GM20000 (cell line): ENCODE measurements around the gene IQCM.

Experiments
- DNase-seq: peaks from one replicate; pipeline ENCODE4 v3.0.0; 2012; ENCODE audit warnings: low spot score
- CTCF ChIP-seq: IDR thresholded peaks from 2 replicates; pipeline ENCODE4 v1.5.1; 2012; ENCODE audit warnings: mild to moderate bottlenecking, control low read depth; ENCODE audit errors: extremely low read depth, missing control alignments

IQCM gene

DNA sequence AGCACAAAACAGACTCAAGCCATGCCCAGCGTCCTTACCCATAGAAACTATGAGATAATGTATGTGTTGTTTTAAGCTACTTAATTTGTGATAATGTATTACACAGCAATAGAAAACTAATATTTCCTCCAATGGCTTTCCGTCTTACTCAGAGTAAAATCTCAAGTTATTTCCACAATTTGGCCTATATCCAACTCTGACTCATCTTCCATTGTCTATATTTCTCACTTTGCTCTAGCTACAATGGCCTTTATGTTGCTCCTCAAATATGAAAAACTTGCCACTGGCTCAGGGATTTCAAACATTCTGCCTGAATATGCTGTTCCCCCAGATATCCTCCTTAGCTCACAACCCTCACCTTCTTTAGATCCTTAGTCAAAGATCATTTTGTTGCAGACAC is 31.6 kb downstream of the IQCM start:
- DNase-seq = no peak
- TF ChIP-seq CTCF = no peak

- DNase-seq = no peak
- TF ChIP-seq CTCF = no peak
These were observed 34.5 kb downstream of the IQCM start for GRCh38 chr4:149781150-149781549.

- DNase-seq = no peak
- no peak for TF ChIP-seq CTCF
These were observed 47.2 kb downstream of the IQCM start for GRCh38 chr4:149768477-149768876.

DNA sequence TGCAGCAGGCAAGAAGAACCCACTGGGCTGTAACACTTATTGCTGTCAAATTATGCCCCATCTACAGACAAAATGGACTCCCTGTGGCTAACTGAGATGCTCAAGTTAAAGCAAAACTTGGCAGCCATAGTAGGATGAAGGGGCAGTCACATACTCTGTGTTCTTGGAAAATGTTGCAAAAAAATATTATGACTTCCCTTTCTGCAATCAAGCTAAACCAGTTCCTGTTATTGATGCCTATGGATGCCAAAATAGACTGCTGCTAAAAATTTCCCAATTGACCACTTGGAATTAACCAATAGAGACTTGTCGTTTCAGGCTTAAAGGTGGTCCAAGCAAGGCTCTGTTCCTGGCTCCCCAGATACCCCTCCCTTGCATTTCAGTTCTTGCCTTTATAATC is 49.5 kb downstream of the IQCM start:
- DNase-seq = no peak
- no peak for TF ChIP-seq CTCF

- no peak for TF ChIP-seq CTCF
- no peak for DNase-seq
These were observed 50.0 kb downstream of the IQCM start for GRCh38 chr4:149765630-149766029.

GRCh38 chr4:149755969-149756368 is 59.7 kb downstream of the IQCM start:
- TF ChIP-seq CTCF = no peak
- DNase-seq = no peak

DNA sequence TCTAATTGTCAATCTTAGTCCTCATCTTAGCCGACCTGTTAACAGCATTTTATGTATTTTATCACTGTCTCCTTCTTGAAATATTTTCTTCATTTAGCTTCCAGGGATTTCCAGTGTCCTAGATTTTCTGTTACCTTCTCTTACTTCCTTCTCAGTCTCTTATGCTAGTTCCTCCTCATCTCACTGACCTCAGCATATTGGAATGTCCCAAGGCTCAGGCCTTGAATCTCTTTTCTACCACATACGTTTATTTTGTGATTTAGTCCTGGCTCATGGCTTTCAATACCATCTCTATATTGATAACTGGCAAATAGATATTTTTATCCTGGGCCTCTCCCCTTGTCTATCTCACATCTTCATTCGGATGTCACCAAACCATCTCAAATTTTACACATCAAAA is 61.1 kb downstream of the IQCM start:
- DNase-seq = no peak
- no peak for TF ChIP-seq CTCF
